Measurements from ENCODE around the gene ARHGAP26. TPM values are rescaled to one million over a fixed set of nuclear protein-coding genes. Genes with fewer than 3 reads are reported as not detected.

The ARHGAP26 gene
- total RNA-seq, 1 experiment from 2014 or later = 65.5 TPM

- TF ChIP-seq SIN3A (IDR thresholded peaks at IDR 0.05; ENCODE audit: borderline replicate concordance, insufficient read depth, low read depth, low read length) (no peak), POLR2AphosphoS5 (IDR thresholded peaks at IDR 0.05; ENCODE audit: low read depth, low read length) (no peak), REST (IDR thresholded peaks at IDR 0.05; ENCODE audit: insufficient read depth in 1 of 2, low read depth in 2 of 2, low read length in 1 of 2) (no peak), CTCF (IDR thresholded peaks at IDR 0.05) (no peak), TCF7L2 (IDR thresholded peaks at IDR 0.05; ENCODE audit: low read depth, low read length) (no peak)
- Histone ChIP-seq H3K4me1 (ENCODE audit: control insufficient read depth, insufficient read depth, low read length) (no peaks in the 10 kb centered on the region), H3K27ac (ENCODE audit: low read length) (no peak overlapping the region), H3K36me3 (ENCODE audit: control insufficient read depth, insufficient read depth, low read length) (peaks cover 3% of the 10 kb centered on the region; the same call in 1 of the 2 replicates), H3K27me3 (ENCODE audit: control insufficient read depth, insufficient read depth, low read length) (no peaks in the 10 kb centered on the region), H3K4me3 (ENCODE audit: low read depth in 2 of 2, low read length in 2 of 2) (no peak overlapping the region), H3K9me3 (ENCODE audit: control insufficient read depth, insufficient read depth, low read depth, low read length) (no peaks in the 10 kb centered on the region)
- BruUV-seq (replicated peaks) = no TSS peak
- in situ Hi-C loops (cut with HindIII; ENCODE audit: low pct_unique_long_range_greater_than_20kb, low sequenced_read_pairs) (no loop called here), intact Hi-C loops (cut with micrococcal nuclease; ENCODE audit: unreplicated experiment) (no loop called here)
- ChIA-PET POLR2A (no interaction called here), CTCF (no interaction called here)
- DNase-seq (ENCODE audit: low read depth, low spot score) = no peak
- ATAC-seq = no peak
Observed at GRCh38 chr5:143019157-143019556, 249.0 kb downstream of the ARHGAP26 start.

- Histone ChIP-seq H3K27ac (ENCODE audit: low read length) (no peak overlapping the region), H3K4me3 (ENCODE audit: low read depth in 2 of 2, low read length in 2 of 2) (no peak overlapping the region), H3K4me1 (ENCODE audit: control insufficient read depth, insufficient read depth, low read length) (no peaks in the 10 kb centered on the region), H3K27me3 (ENCODE audit: control insufficient read depth, insufficient read depth, low read length) (no peaks in the 10 kb centered on the region), H3K36me3 (ENCODE audit: control insufficient read depth, insufficient read depth, low read length) (peaks cover 3% of the 10 kb centered on the region; the same call in 1 of the 2 replicates), H3K9me3 (ENCODE audit: control insufficient read depth, insufficient read depth, low read depth, low read length) (no peaks in the 10 kb centered on the region)
- ChIA-PET POLR2A (no interaction called here), CTCF (no interaction called here)
- in situ Hi-C loops (cut with HindIII; ENCODE audit: low pct_unique_long_range_greater_than_20kb, low sequenced_read_pairs) = no loop called here
- ATAC-seq = no peak; the same call in 1 of the 2 replicates
- TF ChIP-seq POLR2AphosphoS5 (IDR thresholded peaks at IDR 0.05; ENCODE audit: low read depth, low read length) (no peak), REST (IDR thresholded peaks at IDR 0.05; ENCODE audit: insufficient read depth in 1 of 2, low read depth in 2 of 2, low read length in 1 of 2) (no peak), TCF7L2 (IDR thresholded peaks at IDR 0.05; ENCODE audit: low read depth, low read length) (no peak), CTCF (IDR thresholded peaks at IDR 0.05) (no peak), SIN3A (IDR thresholded peaks at IDR 0.05; ENCODE audit: borderline replicate concordance, insufficient read depth, low read depth, low read length) (no peak)
- no peak for DNase-seq (ENCODE audit: low read depth, low spot score)
- intact Hi-C loops (cut with micrococcal nuclease; ENCODE audit: unreplicated experiment) = no loop called here
- BruUV-seq (replicated peaks) = no TSS peak
Observed at GRCh38 chr5:143019614-143020515, 249.7 kb downstream of the ARHGAP26 start.
